ENCODE results near the gene POLR2L.

The POLR2L gene

DNA sequence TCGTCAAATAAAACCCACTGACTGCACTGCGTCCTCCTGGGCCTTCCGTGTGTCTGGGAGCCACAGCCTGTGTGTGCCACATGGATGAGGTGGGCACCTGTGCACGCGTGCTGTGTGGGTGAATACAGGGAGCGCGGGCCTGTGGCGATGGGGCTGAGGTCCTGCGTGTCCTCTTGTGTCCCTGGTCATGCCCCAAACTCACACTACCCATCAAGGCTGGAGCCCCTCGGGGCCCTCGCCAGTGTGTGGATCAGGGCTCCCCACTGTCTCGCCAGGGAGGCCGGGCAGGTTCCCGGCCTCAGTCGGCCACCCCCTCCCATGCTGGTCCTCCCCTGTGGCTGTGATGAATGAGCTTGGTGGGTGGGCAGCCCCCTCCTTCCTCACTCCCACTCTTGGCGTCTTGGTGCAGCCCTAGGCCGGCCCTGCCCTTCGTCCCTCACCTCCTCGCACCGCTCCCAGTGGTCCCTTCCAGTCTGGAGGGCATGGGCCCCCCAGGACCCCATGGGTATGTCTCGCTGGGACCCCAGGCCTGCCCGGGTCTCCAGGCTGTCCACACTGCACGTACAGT, 10.3 kb downstream of the POLR2L start:
- DNase-seq (ENCODE audit: low read depth) = no peak
- TF ChIP-seq, protein P1, sequence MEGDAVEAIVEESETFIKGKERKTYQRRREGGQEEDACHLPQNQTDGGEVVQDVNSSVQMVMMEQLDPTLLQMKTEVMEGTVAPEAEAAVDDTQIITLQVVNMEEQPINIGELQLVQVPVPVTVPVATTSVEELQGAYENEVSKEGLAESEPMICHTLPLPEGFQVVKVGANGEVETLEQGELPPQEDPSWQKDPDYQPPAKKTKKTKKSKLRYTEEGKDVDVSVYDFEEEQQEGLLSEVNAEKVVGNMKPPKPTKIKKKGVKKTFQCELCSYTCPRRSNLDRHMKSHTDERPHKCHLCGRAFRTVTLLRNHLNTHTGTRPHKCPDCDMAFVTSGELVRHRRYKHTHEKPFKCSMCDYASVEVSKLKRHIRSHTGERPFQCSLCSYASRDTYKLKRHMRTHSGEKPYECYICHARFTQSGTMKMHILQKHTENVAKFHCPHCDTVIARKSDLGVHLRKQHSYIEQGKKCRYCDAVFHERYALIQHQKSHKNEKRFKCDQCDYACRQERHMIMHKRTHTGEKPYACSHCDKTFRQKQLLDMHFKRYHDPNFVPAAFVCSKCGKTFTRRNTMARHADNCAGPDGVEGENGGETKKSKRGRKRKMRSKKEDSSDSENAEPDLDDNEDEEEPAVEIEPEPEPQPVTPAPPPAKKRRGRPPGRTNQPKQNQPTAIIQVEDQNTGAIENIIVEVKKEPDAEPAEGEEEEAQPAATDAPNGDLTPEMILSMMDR (IDR thresholded peaks at IDR 0.05; ENCODE audit: control insufficient read depth, insufficient read depth, low read depth, low read length, missing control alignments) = no peak
- H3K4me3 ChIP-seq (ENCODE audit: control insufficient read depth, low read depth, low read length) = peak overlapping the region; percentile 63

DNA sequence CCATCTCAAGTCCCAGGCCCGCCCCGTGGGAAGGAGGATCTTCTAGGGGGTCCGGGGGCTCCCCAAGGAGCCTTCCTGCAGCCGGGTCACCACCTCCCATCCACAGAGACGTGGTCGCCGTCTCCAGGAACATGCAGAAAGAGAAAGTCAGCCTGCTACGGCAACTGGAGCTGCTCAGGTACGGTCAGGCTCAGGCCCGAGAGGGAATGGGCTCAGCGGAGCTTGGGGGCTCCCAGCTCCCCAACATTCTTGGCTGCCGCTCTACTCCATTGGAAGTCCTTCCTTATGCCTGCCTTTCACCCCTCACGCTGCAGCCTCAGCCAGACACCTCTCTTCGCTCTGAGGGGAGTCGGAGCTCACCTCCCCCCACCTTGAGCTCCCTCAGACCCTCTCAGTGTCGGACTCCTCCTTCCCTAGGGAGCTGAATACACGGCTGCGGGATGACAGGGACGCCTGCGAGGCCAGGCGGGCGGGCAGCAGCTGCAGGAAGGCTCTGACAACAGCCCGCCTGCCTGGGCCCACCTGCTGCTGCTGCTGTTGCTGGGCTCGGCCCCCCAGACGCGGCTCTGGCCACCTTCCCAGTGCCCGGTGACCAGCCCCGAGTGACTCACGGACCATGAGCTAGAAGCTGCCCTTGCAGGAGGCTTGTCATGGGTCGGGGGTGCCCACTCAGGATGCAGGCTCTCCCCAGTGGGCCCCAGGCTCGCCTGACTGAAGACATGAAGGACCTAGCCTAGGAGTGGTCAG, 11.0 kb downstream of the POLR2L start:
- no peak for DNase-seq (ENCODE audit: low read depth)
- TF ChIP-seq, protein P1 (IDR thresholded peaks at IDR 0.05; ENCODE audit: control insufficient read depth, insufficient read depth, low read depth, low read length, missing control alignments) = no peak
- no peak overlapping the region for H3K4me3 ChIP-seq (ENCODE audit: control insufficient read depth, low read depth, low read length)

DNA sequence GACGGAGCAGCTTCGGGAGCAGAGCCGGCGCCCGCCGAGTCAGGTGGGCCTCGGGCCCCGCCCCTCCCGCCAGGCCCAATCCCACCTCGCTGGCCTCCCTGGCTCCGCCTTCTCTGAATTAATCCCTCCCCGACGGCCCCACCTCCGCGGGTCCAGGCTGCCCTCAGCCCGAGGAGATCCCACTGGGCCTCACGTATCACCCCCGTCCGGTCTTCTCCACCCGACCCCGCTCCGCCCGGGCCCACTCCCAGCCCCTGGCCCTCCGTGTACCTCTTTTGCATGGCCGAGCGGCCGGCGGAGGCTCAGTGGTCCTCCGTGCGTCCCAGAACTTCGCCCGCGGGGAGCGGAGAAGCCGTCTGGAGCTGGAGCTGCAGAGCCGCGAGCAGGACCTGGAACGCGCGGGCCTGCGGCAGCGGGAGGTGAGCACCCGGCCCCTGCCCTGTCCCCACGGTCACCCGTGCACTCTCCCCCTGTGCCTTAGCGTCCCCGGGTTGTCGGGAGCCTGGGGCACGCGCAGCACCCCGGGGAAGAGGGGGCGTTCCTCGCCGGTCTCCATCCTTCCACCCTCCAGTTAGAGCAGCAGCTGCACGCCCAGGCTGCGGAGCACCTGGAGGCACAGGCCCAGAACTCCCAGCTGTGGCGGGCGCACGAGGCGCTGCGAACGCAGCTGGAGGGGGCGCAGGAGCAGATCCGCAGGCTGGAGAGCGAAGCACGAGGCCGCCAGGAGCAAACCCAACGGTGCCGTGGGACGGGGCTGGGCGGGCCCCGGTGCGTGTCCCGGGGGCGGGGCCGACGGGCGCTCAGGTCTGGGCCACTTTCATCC, 11.8 kb downstream of the POLR2L start:
- peak overlapping the region; percentile 28 for H3K4me3 ChIP-seq (ENCODE audit: control insufficient read depth, low read depth, low read length)
- no peak for DNase-seq (ENCODE audit: low read depth)
- TF ChIP-seq, protein P1 (IDR thresholded peaks at IDR 0.05; ENCODE audit: control insufficient read depth, insufficient read depth, low read depth, low read length, missing control alignments) = no peak

DNA sequence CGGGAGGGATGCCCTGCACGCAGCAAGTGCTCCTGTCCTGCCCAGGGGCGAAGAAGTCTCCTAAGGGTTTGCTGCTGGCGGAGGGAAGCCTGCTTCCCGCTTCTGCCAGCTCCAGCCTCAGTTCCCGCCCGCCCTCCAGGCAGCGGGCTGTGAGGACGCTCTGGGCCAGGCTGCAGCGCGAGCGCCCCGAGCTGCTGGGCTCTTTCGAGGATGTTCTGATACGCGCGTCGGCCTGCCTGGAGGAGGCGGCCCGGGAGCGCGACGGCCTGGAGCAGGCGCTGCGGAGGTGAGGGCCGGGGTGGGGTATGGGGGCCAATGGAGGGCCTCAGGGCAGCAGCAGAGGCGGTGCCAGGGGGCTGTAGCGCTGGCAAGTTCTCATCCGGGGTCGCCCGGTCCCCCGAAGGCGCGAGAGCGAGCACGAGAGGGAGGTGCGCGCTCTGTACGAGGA, 12.5 kb downstream of the POLR2L start:
- TF ChIP-seq, protein P1 (IDR thresholded peaks at IDR 0.05; ENCODE audit: control insufficient read depth, insufficient read depth, low read depth, low read length, missing control alignments) = no peak
- DNase-seq (ENCODE audit: low read depth) = no peak
- H3K4me3 ChIP-seq (ENCODE audit: control insufficient read depth, low read depth, low read length) = no peak overlapping the region

DNA sequence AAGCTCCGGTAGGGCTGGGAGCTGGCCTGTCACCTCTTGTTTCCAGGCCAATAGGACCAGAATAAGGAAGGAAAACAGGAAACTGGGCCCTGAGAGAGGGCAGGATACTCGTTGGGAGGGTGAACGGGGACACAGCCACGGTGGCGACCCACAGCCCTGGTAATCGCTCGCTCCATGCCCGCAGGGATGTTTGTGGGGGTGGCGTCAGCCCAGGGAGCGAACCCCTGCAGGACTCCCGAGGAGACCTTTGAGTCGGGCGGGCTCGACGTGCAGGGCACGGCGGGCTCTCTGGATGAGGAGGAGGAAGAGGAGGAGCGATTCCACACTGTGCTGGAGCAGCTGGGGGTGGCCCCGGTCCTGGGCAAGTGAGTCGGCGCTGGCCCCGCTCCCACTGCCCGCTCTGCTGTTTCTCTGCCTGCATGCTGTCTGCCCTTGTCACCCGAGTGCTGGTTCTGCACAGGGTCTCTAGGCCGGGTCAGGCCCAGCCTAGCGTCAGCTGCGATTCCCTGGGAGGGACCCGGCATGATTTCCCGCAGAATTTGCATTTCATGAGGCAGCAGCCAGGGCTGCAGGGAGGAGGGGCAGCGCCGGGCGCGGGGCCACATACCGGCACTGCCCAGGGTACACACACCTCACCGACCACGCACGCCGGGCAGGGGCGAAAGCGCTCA, 13.0 kb downstream of the POLR2L start:
- DNase-seq (ENCODE audit: low read depth) = no peak
- TF ChIP-seq, protein P1 (IDR thresholded peaks at IDR 0.05; ENCODE audit: control insufficient read depth, insufficient read depth, low read depth, low read length, missing control alignments) = no peak
- H3K4me3 ChIP-seq (ENCODE audit: control insufficient read depth, low read depth, low read length) = no peak overlapping the region

DNA sequence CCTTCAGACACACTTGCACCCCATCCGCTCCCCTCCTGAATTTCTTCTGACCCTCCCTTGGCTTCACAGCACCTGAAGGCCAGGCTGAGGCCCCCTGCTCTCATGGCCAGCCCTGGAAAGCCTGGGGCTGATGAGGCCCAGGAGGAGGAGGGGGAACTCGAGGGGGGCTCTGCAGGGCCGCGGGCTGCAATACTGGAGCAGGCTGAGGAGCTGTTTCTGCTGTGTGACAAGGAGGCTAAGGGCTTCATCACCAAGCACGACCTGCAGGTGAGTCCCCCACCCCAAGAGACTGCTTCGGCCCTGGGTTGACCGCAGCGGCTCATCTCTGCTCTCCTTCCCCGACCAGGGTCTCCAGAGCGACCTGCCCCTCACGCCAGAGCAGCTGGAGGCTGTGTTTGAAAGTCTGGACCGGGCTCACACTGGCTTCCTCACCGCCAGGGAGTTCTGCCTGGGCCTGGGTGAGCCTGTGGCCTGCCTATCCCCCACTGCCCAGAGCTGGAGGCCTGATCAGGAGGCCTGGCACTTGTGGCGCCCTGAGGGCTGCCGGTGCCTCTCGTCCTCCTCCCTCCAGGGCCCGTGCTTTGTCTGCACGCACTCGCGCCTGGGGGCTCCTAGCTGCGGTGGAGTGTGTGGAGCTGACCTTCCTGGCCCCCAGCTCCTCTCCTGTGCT, 13.7 kb downstream of the POLR2L start:
- DNase-seq (ENCODE audit: low read depth) = no peak
- no peak overlapping the region for H3K4me3 ChIP-seq (ENCODE audit: control insufficient read depth, low read depth, low read length)
- TF ChIP-seq, protein P1 (IDR thresholded peaks at IDR 0.05; ENCODE audit: control insufficient read depth, insufficient read depth, low read depth, low read length, missing control alignments) = no peak

All from AG09309 (cell line).